ENCODE results near the gene SPIRE1.

GRCh38 chr18:12554796-12555388 is 103.0 kb downstream of the SPIRE1 start:
- TF ChIP-seq POLR2AphosphoS5 (IDR thresholded peaks at IDR 0.05): no peak
- no peak for TF ChIP-seq CTCF (IDR thresholded peaks at IDR 0.05)
